IMR-90 (cell line): ENCODE data around the gene LEF1. TPM values are rescaled to one million over a fixed set of nuclear protein-coding genes. Genes with fewer than 3 reads are reported as not detected.

Experiments used
- ATAC-seq: fragments of 200-7000 bp; cut with Tn5 transposase; 2 replicates; pipeline ENCODE4 v1.9.1; 2020; ENCODE audit warnings: low read depth, mild to moderate bottlenecking, moderate library complexity
- BruUV-seq: library from RNA; stranded (reverse); fragments of 400-500 nt; replicated peaks from 2 replicates; lab custom pipeline; 2021; lab: Mats Ljungman, UMichigan
- CTCF ChIA-PET: fragments of 300-600 bp; formaldehyde crosslinking; extraction: SDS; loops from one replicate; lab custom pipeline; 2021; ENCODE audit warnings: antibody characterized with exemption; lab: Yijun Ruan, JAX
- POLR2A ChIA-PET: fragments of 300-600 bp; sonication (Branson Sonifier 250); formaldehyde crosslinking; loops from one replicate; lab custom pipeline; 2022; ENCODE audit warnings: antibody characterized with exemption; ENCODE audit not compliant: unreplicated experiment; lab: Charles Lee
- DNase-seq: peaks from one replicate; pipeline ENCODE4 v3.0.0; 2013
- H2AFZ ChIP-seq: replicated peaks from 2 replicates; pipeline ENCODE3; 2013; ENCODE audit warnings: low read length, mild to moderate bottlenecking; ENCODE audit not compliant: poor library complexity
- H2AK5ac ChIP-seq: 2 replicates; pipeline ENCODE4 v1.6.1; 2013; ENCODE audit warnings: low read depth, low read length, inconsistent platforms
- H2AK9ac ChIP-seq: replicated peaks from 2 replicates; pipeline ENCODE3; 2013; ENCODE audit warnings: mild to moderate bottlenecking, low read depth, low read length, moderate library complexity; ENCODE audit not compliant: poor library complexity
- H2BK120ac ChIP-seq: 2 replicates; pipeline ENCODE4 v1.6.1; 2013; ENCODE audit warnings: low read depth, low read length, inconsistent platforms
- H2BK15ac ChIP-seq: 3 replicates; pipeline ENCODE4 v1.6.1; 2013; ENCODE audit warnings: low read depth, low read length, inconsistent platforms
- H2BK20ac ChIP-seq: 2 replicates; pipeline ENCODE4 v1.6.1; 2013; ENCODE audit warnings: low read depth, mild to moderate bottlenecking, inconsistent platforms, low read length, moderate library complexity
- H2BK5ac ChIP-seq: 2 replicates; pipeline ENCODE4 v1.6.1; 2013; ENCODE audit warnings: mild to moderate bottlenecking, low read depth, low read length, inconsistent platforms; ENCODE audit not compliant: poor library complexity, severe bottlenecking
- H3K14ac ChIP-seq: replicated peaks from 2 replicates; pipeline ENCODE4 v1.6.1; 2013; ENCODE audit warnings: low read depth, low read length, inconsistent platforms
- H3K18ac ChIP-seq: 2 replicates; pipeline ENCODE4 v1.6.1; 2013; ENCODE audit warnings: low read depth, low read length, control low read depth
- H3K23ac ChIP-seq: 2 replicates; pipeline ENCODE4 v1.6.1; 2013; ENCODE audit warnings: low read depth, low read length, inconsistent platforms
- H3K27ac ChIP-seq: 2 replicates; pipeline ENCODE4 v1.5.1; 2013; ENCODE audit warnings: mild to moderate bottlenecking, control low read depth, low read length; ENCODE audit not compliant: insufficient read depth
- H3K27me3 ChIP-seq: 2 replicates; pipeline ENCODE4 v1.6.1; 2013; ENCODE audit warnings: low read length; ENCODE audit not compliant: control insufficient read depth, insufficient read depth
- H3K36me3 ChIP-seq: 2 replicates; pipeline ENCODE4 v1.6.1; 2013; ENCODE audit warnings: low read length, mixed read lengths; ENCODE audit not compliant: control insufficient read depth, insufficient read depth
- H3K4ac ChIP-seq: 2 replicates; pipeline ENCODE4 v1.6.1; 2013; ENCODE audit warnings: low read depth, low read length, inconsistent platforms
- H3K4me1 ChIP-seq: 2 replicates; pipeline ENCODE4 v1.6.1; 2013; ENCODE audit warnings: low read length, mixed read lengths; ENCODE audit not compliant: control insufficient read depth, insufficient read depth
- H3K4me2 ChIP-seq: 2 replicates; pipeline ENCODE4 v1.6.1; 2013; ENCODE audit warnings: low read depth, mild to moderate bottlenecking, control low read depth, low read length, moderate library complexity
- H3K4me3 ChIP-seq: 2 replicates; pipeline ENCODE4 v1.5.1; 2013; ENCODE audit warnings: low read depth, mild to moderate bottlenecking, control low read depth, low read length, moderate library complexity; ENCODE audit not compliant: insufficient read depth
- H3K56ac ChIP-seq: 2 replicates; pipeline ENCODE4 v1.6.1; 2013; ENCODE audit warnings: low read length, inconsistent platforms; ENCODE audit not compliant: insufficient read depth; ENCODE audit errors: extremely low read depth
- H3K79me1 ChIP-seq, 2 experiments: 2 replicates each; pipeline ENCODE4 v1.6.1; 2013; ENCODE audit warnings: low read length in 2 of 2, inconsistent platforms in 1 of 2, low read depth in 1 of 2
- H3K9ac ChIP-seq: 2 replicates; pipeline ENCODE4 v1.6.1; 2013; ENCODE audit warnings: low read depth, low read length, control low read depth
- H3K9me1 ChIP-seq: 2 replicates; pipeline ENCODE4 v1.6.1; 2013; ENCODE audit warnings: low read length, inconsistent platforms; ENCODE audit not compliant: insufficient read depth
- H3K9me3 ChIP-seq: 2 replicates; pipeline ENCODE4 v1.6.1; 2013; ENCODE audit warnings: low read length; ENCODE audit not compliant: control insufficient read depth, insufficient read depth
- H4K20me1 ChIP-seq: 2 replicates; pipeline ENCODE4 v1.6.1; 2013; ENCODE audit warnings: low read length, inconsistent platforms; ENCODE audit not compliant: insufficient read depth
- H4K5ac ChIP-seq: 2 replicates; pipeline ENCODE4 v1.6.1; 2013; ENCODE audit warnings: mild to moderate bottlenecking, low read depth, low read length, control low read depth
- H4K8ac ChIP-seq, 2 experiments: 2 replicates each; pipeline ENCODE4 v1.6.1; 2013; ENCODE audit warnings: low read depth in 2 of 2, low read length in 2 of 2, control low read depth in 1 of 2, inconsistent platforms in 1 of 2
- H4K91ac ChIP-seq: 2 replicates; pipeline ENCODE4 v1.6.1; 2013; ENCODE audit warnings: low read depth, low read length, inconsistent platforms; ENCODE audit not compliant: insufficient read depth
- CHD1 ChIP-seq: IDR thresholded peaks from 2 replicates; pipeline ENCODE4 v1.6.1; 2012; ENCODE audit warnings: low read depth, low read length, improper control_type of control experiment
- WGBS, 2 experiments: methylation state at CpG; one replicate each; pipeline versions ENCODE4 v1.1.5 to v1.1.7; 2013; ENCODE audit warnings: missing lambda C conversion rate in 2 of 2; ENCODE audit not compliant: insufficient read length in 1 of 2; ENCODE audit errors: extremely low coverage in 2 of 2; 5-methylcytosine and 5-hydroxymethylcytosine counted together
- dilution Hi-C: fragments of 300-500 bp; cut with HindIII; formaldehyde crosslinking; loops from one replicate; pipeline ENCODE4 v1.14.3; 2018; ENCODE audit warnings: low sequenced_read_pairs; ENCODE audit not compliant: unreplicated experiment
- in situ Hi-C: fragments of 300-500 bp; cut with MboI; formaldehyde crosslinking; loops from 3 replicates; pipeline ENCODE4 v1.14.3; 2019; ENCODE audit warnings: low sequenced_read_pairs, inconsistent platforms, mixed read lengths
- intact Hi-C: fragments of 100-400 bp; cut with micrococcal nuclease; formaldehyde crosslinking; loops from 2 replicates; pipeline ENCODE4 v1.10.0; 2022
- polyA plus RNA-seq, 3 experiments: library from polyadenylated mRNA; depleted of rRNA; stranded (reverse); fragments of >200 nt; gene quantifications; 2 replicates each; pipeline ENCODE4 v1.2.3, GENCODE V29; 2012; ENCODE audit warnings: low replicate concordance in 1 of 3
- total RNA-seq: library from RNA; depleted of rRNA; stranded (reverse); fragments of >200 nt; gene quantifications from 2 replicates; pipeline ENCODE4 v1.2.3, GENCODE V29; 2012

Gene LEF1
- total and polyA plus RNA-seq, 2 of the 4 experiments (the other 2 are of a cell fraction) = 1.7 to 1.8 TPM

GRCh38 chr4:108036213-108036612 lies 132.5 kb downstream of the LEF1 start:
- CTCF ChIA-PET = no interaction called here
- BruUV-seq = no TSS peak
- no peak overlapping the region for H2BK120ac ChIP-seq

More at GRCh38 chr4:108036213-108036612, 132.5 kb downstream of the LEF1 start:
- no peaks in the 10 kb centered on the region for H3K79me1 ChIP-seq
- no peak overlapping the region for H3K9ac ChIP-seq
- H2AK5ac ChIP-seq = no peak overlapping the region
- H3K4me1 ChIP-seq = no peaks in the 10 kb centered on the region
- no peak overlapping the region for H3K23ac ChIP-seq
- no peak overlapping the region for H2BK20ac ChIP-seq
- no CpG with 5 or more reads among the region's 7 CpGs for WGBS, 2 experiments
- no peak overlapping the region for H3K27ac ChIP-seq
- POLR2A ChIA-PET = no interaction called here
- dilution Hi-C loops = no loop called here
- no peak for ATAC-seq
- no peak overlapping the region for H3K4ac ChIP-seq
- H3K18ac ChIP-seq = no peak overlapping the region
- no peaks in the 10 kb centered on the region for H4K20me1 ChIP-seq
- H4K8ac ChIP-seq = no peak overlapping the region
- in situ Hi-C loops = no loop called here
- H2BK5ac ChIP-seq = no peak overlapping the region
- H2AK9ac ChIP-seq = no peak overlapping the region
- peaks cover 4% of the 10 kb centered on the region for H3K36me3 ChIP-seq
- no peak overlapping the region for H3K56ac ChIP-seq
- H3K27me3 ChIP-seq = no peaks in the 10 kb centered on the region
- no peak overlapping the region for H4K91ac ChIP-seq
- TF ChIP-seq CHD1 = no peak
- DNase-seq = no peak
- H3K4me3 ChIP-seq = no peak overlapping the region
- H3K9me1 ChIP-seq = no peaks in the 10 kb centered on the region; the same call in 1 of the 2 replicates
- no peak overlapping the region for H4K5ac ChIP-seq
- 0 out of 2 replicates have a peak, but pooled peaks cover 2% of the 10 kb centered on the region for H3K9me3 ChIP-seq
- H3K14ac ChIP-seq = no peak overlapping the region
- H2BK15ac ChIP-seq = no peak overlapping the region
- intact Hi-C loops = no loop called here
- H2AFZ ChIP-seq = no peak overlapping the region
- no peak overlapping the region for H3K4me2 ChIP-seq
